HG02852 (cell line): ENCODE measurements around the gene GIMAP8.

Source experiments
- ATAC-seq: cut with Tn5 transposase; IDR thresholded peaks from one replicate; pipeline ENCODE4 v1.9.1; 2021; ENCODE audit warnings: mild to moderate bottlenecking, moderate library complexity; ENCODE audit not compliant: unreplicated experiment

Gene GIMAP8

GRCh38 chr7:150410680-150411346 lies 39.6 kb upstream of the GIMAP8 start:
- no peak for ATAC-seq

- no peak for ATAC-seq
These were observed 38.8 kb upstream of the GIMAP8 start for GRCh38 chr7:150411606-150412005.

- ATAC-seq = no peak
These were observed 38.4 kb upstream of the GIMAP8 start for GRCh38 chr7:150412016-150412415.

GRCh38 chr7:150412518-150413488 lies 37.6 kb upstream of the GIMAP8 start:
- no peak for ATAC-seq

- no peak for ATAC-seq
These were observed 36.8 kb upstream of the GIMAP8 start for GRCh38 chr7:150413640-150414081.

- no peak for ATAC-seq
These were observed 35.0 kb upstream of the GIMAP8 start for GRCh38 chr7:150415161-150416153.

- no peak for ATAC-seq
These were observed 33.2 kb upstream of the GIMAP8 start for GRCh38 chr7:150417239-150417638.

- no peak for ATAC-seq
These were observed 32.6 kb upstream of the GIMAP8 start for GRCh38 chr7:150417863-150418262.

GRCh38 chr7:150420242-150420641 lies 30.2 kb upstream of the GIMAP8 start:
- no peak for ATAC-seq

GRCh38 chr7:150420987-150421674 lies 29.3 kb upstream of the GIMAP8 start:
- peak; percentile 97 for ATAC-seq

GRCh38 chr7:150421831-150422230 lies 28.6 kb upstream of the GIMAP8 start:
- no peak for ATAC-seq

- ATAC-seq = no peak
These were observed 24.8 kb upstream of the GIMAP8 start for GRCh38 chr7:150425670-150426069.

GRCh38 chr7:150428671-150429451 lies 21.6 kb upstream of the GIMAP8 start:
- no peak for ATAC-seq

GRCh38 chr7:150429699-150430098 lies 20.7 kb upstream of the GIMAP8 start:
- ATAC-seq = no peak

GRCh38 chr7:150430465-150431085 lies 19.9 kb upstream of the GIMAP8 start:
- no peak for ATAC-seq

GRCh38 chr7:150431839-150432658 lies 18.4 kb upstream of the GIMAP8 start:
- no peak for ATAC-seq

GRCh38 chr7:150432915-150433892 lies 17.2 kb upstream of the GIMAP8 start:
- peak; percentile 37 for ATAC-seq
